Left lung (tissue), 10 donors: Measurements from ENCODE around the gene ESYT3. TPM values are rescaled to one million over a fixed set of nuclear protein-coding genes. Genes with fewer than 3 reads are reported as not detected.

Experiments
- ATAC-seq: fragments of 200-7000 bp; cut with Tn5 transposase; one replicate; pipeline ENCODE4 v1.9.1; 2020; ENCODE audit warnings: moderate library complexity
- DNase-seq, 4 donors: peaks; one replicate each; pipeline ENCODE4 v3.0.0-alpha.2; 2013 to 2020
- H3K27ac ChIP-seq, 2 donors: fragments of 200-600 bp; sonication (generic) in 1 of 2; one replicate each; pipeline versions ENCODE4 v1.5.0 to v1.8.0; 2020 to 2021
- H3K27me3 ChIP-seq, 2 donors: fragments of 200-600 bp; sonication (generic) in 1 of 2; one replicate each; pipeline versions ENCODE4 v1.5.0 to v1.8.0; 2020 to 2021
- H3K36me3 ChIP-seq, 2 donors: fragments of 200-600 bp; sonication (generic) in 1 of 2; one replicate each; pipeline versions ENCODE4 v1.5.0 to v1.8.0; 2020 to 2021
- H3K4me1 ChIP-seq, 2 donors: fragments of 200-600 bp; one replicate each; pipeline ENCODE4 v1.8.0; 2021
- H3K4me3 ChIP-seq, 2 donors: fragments of 200-600 bp; sonication (generic) in 1 of 2; one replicate each; pipeline versions ENCODE4 v1.5.0 to v1.8.0; 2020 to 2021; ENCODE audit warnings: mild to moderate bottlenecking in 1 of 2
- H3K9me3 ChIP-seq, 2 donors: fragments of 200-600 bp; sonication (generic) in 1 of 2; one replicate each; pipeline versions ENCODE4 v1.5.0 to v1.8.0; 2020 to 2021
- intact Hi-C, 2 donors: fragments of 100-400 bp; cut with DNase I; formaldehyde crosslinking; loops; one replicate each; pipeline versions ENCODE4 v1.11.2 to v1.14.2; 2022
- polyA plus RNA-seq, 6 donors: library from polyadenylated mRNA; unstranded; fragments of 120-200 nt; gene quantifications; one replicate each; pipeline ENCODE4 v1.2.1, GENCODE V29; 2013; ENCODE audit not compliant: insufficient read length in 6 of 6
- total RNA-seq, 2 donors: library from RNA; stranded (reverse); fragmentation: NEBNext Ultra II Directional; extraction: Animal tissue kit (Norgen Biotek cat#: 25700); gene quantifications; one replicate each; pipeline ENCODE4 v1.2.1, GENCODE V29; 2021
- TF ChIP-seq, protein P1 (sequence below), 2 donors: fragments of 200-600 bp; sonication (generic) in 1 of 2; IDR thresholded peaks; one replicate each; pipeline versions ENCODE4 v1.5.0 to v1.8.0; 2021; ENCODE audit warnings: antibody characterized with exemption in 2 of 2
- donor health status: DM: no; HTN: yes; CAD: no.
- donor health status: DM: no; HTN: no; CAD: no.

ESYT3 gene
- total and polyA plus RNA-seq, 8 donors: 18.7 to 44.4 (median 37.4) TPM

- ATAC-seq (no peak), DNase-seq (no peak)
- no peaks in the 10 kb centered on the region for H3K36me3 ChIP-seq
- H3K4me3 ChIP-seq: no peak overlapping the region
- no peaks in the 10 kb centered on the region for H3K9me3 ChIP-seq
- intact Hi-C loops: no loop called here
- H3K4me1 ChIP-seq: peaks cover 0 to under 1% of the 10 kb centered on the region in 2 donors
- H3K27ac ChIP-seq: no peak overlapping the region
- H3K27me3 ChIP-seq: no peaks in the 10 kb centered on the region
- TF ChIP-seq, protein P1, sequence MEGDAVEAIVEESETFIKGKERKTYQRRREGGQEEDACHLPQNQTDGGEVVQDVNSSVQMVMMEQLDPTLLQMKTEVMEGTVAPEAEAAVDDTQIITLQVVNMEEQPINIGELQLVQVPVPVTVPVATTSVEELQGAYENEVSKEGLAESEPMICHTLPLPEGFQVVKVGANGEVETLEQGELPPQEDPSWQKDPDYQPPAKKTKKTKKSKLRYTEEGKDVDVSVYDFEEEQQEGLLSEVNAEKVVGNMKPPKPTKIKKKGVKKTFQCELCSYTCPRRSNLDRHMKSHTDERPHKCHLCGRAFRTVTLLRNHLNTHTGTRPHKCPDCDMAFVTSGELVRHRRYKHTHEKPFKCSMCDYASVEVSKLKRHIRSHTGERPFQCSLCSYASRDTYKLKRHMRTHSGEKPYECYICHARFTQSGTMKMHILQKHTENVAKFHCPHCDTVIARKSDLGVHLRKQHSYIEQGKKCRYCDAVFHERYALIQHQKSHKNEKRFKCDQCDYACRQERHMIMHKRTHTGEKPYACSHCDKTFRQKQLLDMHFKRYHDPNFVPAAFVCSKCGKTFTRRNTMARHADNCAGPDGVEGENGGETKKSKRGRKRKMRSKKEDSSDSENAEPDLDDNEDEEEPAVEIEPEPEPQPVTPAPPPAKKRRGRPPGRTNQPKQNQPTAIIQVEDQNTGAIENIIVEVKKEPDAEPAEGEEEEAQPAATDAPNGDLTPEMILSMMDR (IDR thresholded peaks at IDR 0.05): no peak
Observed at GRCh38 chr3:138465925-138466324, 31.5 kb downstream of the ESYT3 start.

DNA sequence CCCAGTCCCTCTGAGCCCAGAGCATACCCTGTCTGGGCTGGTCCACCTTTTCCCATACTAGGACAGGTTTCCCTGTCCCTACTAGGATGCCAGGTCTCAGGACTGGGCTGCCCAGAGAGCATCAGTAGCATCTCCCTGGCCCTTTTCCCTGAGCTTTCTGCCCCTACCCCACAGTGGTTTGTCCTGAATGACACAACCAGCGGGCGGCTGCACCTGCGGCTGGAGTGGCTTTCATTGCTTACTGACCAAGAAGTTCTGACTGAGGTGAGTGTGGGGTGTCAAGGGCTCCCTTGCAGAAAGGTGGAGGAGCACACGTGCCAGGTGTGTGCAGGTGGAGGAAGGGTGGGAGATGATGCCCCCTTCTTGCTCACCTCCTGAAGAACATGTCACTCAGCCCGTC is 33.5 kb downstream of the ESYT3 start:
- intact Hi-C loops: no loop called here
- no peaks in the 10 kb centered on the region for H3K36me3 ChIP-seq
- H3K4me1 ChIP-seq: peaks cover 6 to 8% of the 10 kb centered on the region in 2 donors
- ATAC-seq (no peak), DNase-seq (no peak)
- H3K4me3 ChIP-seq: no peak overlapping the region
- no peaks in the 10 kb centered on the region for H3K27me3 ChIP-seq
- TF ChIP-seq, protein P1 (IDR thresholded peaks at IDR 0.05): no peak
- H3K27ac ChIP-seq: no peak overlapping the region
- H3K9me3 ChIP-seq: no peaks in the 10 kb centered on the region

DNA sequence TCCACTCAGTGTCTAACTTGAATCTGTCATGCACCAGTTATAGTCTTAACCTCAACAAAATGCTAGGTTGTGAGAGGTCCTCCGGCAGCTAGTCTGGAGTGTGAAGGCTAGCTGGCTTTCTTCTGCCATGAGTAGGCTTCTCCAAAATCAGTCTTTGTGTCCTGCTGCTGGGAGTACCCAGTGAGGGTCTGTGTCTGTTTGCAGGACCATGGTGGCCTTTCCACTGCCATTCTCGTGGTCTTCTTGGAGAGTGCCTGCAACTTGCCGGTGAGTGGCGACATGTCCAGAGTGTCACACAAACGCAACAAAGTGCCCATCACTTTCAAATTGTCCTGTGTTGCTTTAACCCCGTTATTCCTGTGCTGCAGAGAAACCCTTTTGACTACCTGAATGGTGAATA is 34.0 kb downstream of the ESYT3 start:
- no peaks in the 10 kb centered on the region for H3K27me3 ChIP-seq
- no peak overlapping the region for H3K4me3 ChIP-seq
- no peaks in the 10 kb centered on the region for H3K36me3 ChIP-seq
- H3K27ac ChIP-seq: no peak overlapping the region
- intact Hi-C loops: no loop called here
- H3K9me3 ChIP-seq: no peaks in the 10 kb centered on the region
- TF ChIP-seq, protein P1 (IDR thresholded peaks at IDR 0.05): no peak
- H3K4me1 ChIP-seq: peaks cover 6 to 8% of the 10 kb centered on the region in 2 donors
- no peak for DNase-seq
- ATAC-seq: no peak

GRCh38 chr3:138468886-138469285 is 34.5 kb downstream of the ESYT3 start:
- H3K4me3 ChIP-seq: no peak overlapping the region
- H3K27ac ChIP-seq: peak overlapping the region in 1 of 2 donors; percentile 65
- H3K36me3 ChIP-seq: no peaks in the 10 kb centered on the region
- ATAC-seq (no peak), DNase-seq (no peak)
- no peaks in the 10 kb centered on the region for H3K9me3 ChIP-seq
- peaks cover 8 to 9% of the 10 kb centered on the region in 2 donors for H3K4me1 ChIP-seq
- no peaks in the 10 kb centered on the region for H3K27me3 ChIP-seq
- intact Hi-C loops: no loop called here
- TF ChIP-seq, protein P1 (IDR thresholded peaks at IDR 0.05): no peak

DNA sequence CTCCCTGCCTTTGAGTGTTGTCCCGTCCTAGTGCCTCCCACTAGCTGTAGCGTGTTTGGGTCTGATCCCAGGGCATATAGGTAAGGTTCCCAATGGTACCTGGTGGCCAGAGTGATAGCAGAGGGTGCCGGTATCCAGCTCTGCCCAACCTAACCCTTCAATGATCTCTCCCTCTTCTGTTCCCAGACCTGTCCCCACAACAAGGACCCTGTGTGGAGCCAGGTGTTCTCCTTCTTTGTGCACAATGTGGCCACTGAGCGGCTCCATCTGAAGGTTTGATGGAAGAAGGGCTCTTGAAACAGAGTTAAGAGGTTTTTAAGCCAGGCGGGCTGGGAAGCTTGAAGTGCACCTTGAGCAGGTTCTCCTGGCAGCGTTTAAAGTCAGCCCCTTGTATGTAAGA is 35.5 kb downstream of the ESYT3 start:
- Histone ChIP-seq H3K27me3 (no peaks in the 10 kb centered on the region), H3K27ac (no peak overlapping the region), H3K4me3 (no peak overlapping the region), H3K9me3 (no peaks in the 10 kb centered on the region), H3K4me1 (peaks cover 9 to 11% of the 10 kb centered on the region in 2 donors), H3K36me3 (no peaks in the 10 kb centered on the region)
- intact Hi-C loops: no loop called here
- DNase-seq (peak in 3 of 4 donors; percentile 24 to 75 (median 72)), ATAC-seq (peak; percentile 74)
- TF ChIP-seq, protein P1 (IDR thresholded peaks at IDR 0.05): no peak
